Right atrium auricular region (tissue), 2 donors: ENCODE measurements around the gene NACA. TPM values are rescaled to one million over a fixed set of nuclear protein-coding genes. Genes with fewer than 3 reads are reported as not detected.

Experiments
- DNase-seq: peaks from one replicate; pipeline ENCODE4 v3.0.0-alpha.2; 2019; ENCODE audit warnings: low spot score
- H3K27ac ChIP-seq, 2 donors: fragments of 200-600 bp; sonication (generic); 1 replicate in 1 of 2; 2 replicates in 1 of 2; pipeline ENCODE4 v1.5.1; 2016 to 2019
- H3K27me3 ChIP-seq, 2 donors: fragments of 200-600 bp; sonication (generic); one replicate each; pipeline versions ENCODE4 v1.5.1 to v1.6.0; 2017 to 2019
- H3K36me3 ChIP-seq: fragments of 200-600 bp; sonication (generic); one replicate; pipeline ENCODE4 v1.5.1; 2016
- H3K4me1 ChIP-seq, 2 donors: fragments of 200-600 bp; sonication (generic); one replicate each; pipeline versions ENCODE4 v1.5.1 to v1.6.0; 2017 to 2019
- H3K4me3 ChIP-seq, 2 donors: fragments of 200-600 bp; sonication (generic); 1 replicate in 1 of 2; 2 replicates in 1 of 2; pipeline ENCODE4 v1.5.1; 2017 to 2019; ENCODE audit warnings: mild to moderate bottlenecking in 1 of 2, moderate library complexity in 1 of 2
- H3K9me3 ChIP-seq, 2 donors: fragments of 200-600 bp; sonication (generic); one replicate each; pipeline ENCODE4 v1.5.1; 2019
- total RNA-seq, 2 donors: library from RNA; depleted of rRNA; stranded (reverse); fragments of >200 nt; gene quantifications; one replicate each; pipeline ENCODE4 v1.1.0, GENCODE V29; 2016
- TF ChIP-seq, protein P1 (sequence below), 2 donors: fragments of 200-600 bp; sonication (generic); IDR thresholded peaks; one replicate each; pipeline ENCODE4 v1.5.1; 2019; ENCODE audit warnings: antibody characterized with exemption in 2 of 2

Gene NACA
- total RNA-seq, 2 donors from 2014 or later, result 529 to 636 TPM

DNA sequence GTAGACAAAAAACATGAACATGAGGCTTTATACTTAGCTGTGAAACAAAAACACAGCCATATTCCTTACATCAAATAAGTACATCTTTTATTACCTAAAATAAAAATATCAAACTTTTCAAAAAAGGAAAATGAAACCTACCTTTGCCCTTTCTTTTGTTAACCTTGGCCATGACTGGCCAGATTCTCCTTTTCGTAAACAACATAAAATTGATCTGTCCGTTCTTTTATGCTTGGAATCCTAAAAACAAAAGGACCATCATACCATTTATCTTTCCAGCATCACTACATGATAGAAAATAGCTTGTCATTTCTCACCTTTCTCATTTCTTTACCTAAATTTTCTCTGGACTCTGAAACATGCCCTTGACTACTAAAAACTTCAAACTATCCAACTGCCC lies 53.5 kb downstream of the NACA start:
- H3K4me1 ChIP-seq, result peaks cover 0 to 20% of the 10 kb centered on the region in 2 donors
- no peak overlapping the region for H3K27ac ChIP-seq

GRCh38 chr12:56670836-56671235 lies 54.3 kb downstream of the NACA start:
- no peak for DNase-seq
- Histone ChIP-seq H3K27ac (no peak overlapping the region), H3K4me1 (peaks cover 0 to 13% of the 10 kb centered on the region in 2 donors), H3K4me3 (no peak overlapping the region), H3K27me3 (no peaks in the 10 kb centered on the region), H3K36me3 (peaks cover 62% of the 10 kb centered on the region), H3K9me3 (no peaks in the 10 kb centered on the region)
- TF ChIP-seq, protein P1, sequence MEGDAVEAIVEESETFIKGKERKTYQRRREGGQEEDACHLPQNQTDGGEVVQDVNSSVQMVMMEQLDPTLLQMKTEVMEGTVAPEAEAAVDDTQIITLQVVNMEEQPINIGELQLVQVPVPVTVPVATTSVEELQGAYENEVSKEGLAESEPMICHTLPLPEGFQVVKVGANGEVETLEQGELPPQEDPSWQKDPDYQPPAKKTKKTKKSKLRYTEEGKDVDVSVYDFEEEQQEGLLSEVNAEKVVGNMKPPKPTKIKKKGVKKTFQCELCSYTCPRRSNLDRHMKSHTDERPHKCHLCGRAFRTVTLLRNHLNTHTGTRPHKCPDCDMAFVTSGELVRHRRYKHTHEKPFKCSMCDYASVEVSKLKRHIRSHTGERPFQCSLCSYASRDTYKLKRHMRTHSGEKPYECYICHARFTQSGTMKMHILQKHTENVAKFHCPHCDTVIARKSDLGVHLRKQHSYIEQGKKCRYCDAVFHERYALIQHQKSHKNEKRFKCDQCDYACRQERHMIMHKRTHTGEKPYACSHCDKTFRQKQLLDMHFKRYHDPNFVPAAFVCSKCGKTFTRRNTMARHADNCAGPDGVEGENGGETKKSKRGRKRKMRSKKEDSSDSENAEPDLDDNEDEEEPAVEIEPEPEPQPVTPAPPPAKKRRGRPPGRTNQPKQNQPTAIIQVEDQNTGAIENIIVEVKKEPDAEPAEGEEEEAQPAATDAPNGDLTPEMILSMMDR (IDR thresholded peaks at IDR 0.05), result no peak

More for the DNA sequence above, 53.5 kb downstream of the NACA start:
- no peak for DNase-seq
- no peaks in the 10 kb centered on the region for H3K27me3 ChIP-seq
- TF ChIP-seq, protein P1 (IDR thresholded peaks at IDR 0.05), result no peak
- H3K36me3 ChIP-seq, result peaks cover 54% of the 10 kb centered on the region
- no peaks in the 10 kb centered on the region for H3K9me3 ChIP-seq
- no peak overlapping the region for H3K4me3 ChIP-seq

- Histone ChIP-seq H3K4me1 (peaks cover 0 to 7% of the 10 kb centered on the region in 2 donors), H3K27ac (no peak overlapping the region), H3K4me3 (no peak overlapping the region), H3K9me3 (no peaks in the 10 kb centered on the region), H3K36me3 (peaks cover 89% of the 10 kb centered on the region), H3K27me3 (no peaks in the 10 kb centered on the region)
- TF ChIP-seq, protein P1 (IDR thresholded peaks at IDR 0.05), result no peak
- DNase-seq, result no peak
Measured at GRCh38 chr12:56668197-56668457, 57.0 kb downstream of the NACA start.

Other genes with a start within 250 kb of the NACA start
- gene GLS2, start 237.1 kb downstream of the NACA start, total RNA-seq, result 1 to 10 TPM in 1 of 2 donors, under 1 TPM in 1; 0.96 to 1.7 TPM
- gene RBMS2, start 203.5 kb downstream of the NACA start, total RNA-seq, result 10 to 100 TPM; 12.8 to 28.5 TPM
- gene BAZ2A, start 95.0 kb downstream of the NACA start, total RNA-seq, result 10 to 100 TPM; 38.6 to 42.7 TPM
- 1,000 to 10,000 TPM; 1,028 to 1,860 TPM for gene ATP5F1B, start 79.3 kb downstream of the NACA start, total RNA-seq
- 10 to 100 TPM; 69.6 to 71.1 TPM for gene PTGES3, start 37.0 kb downstream of the NACA start, total RNA-seq
- gene PRIM1, start 27.0 kb upstream of the NACA start, total RNA-seq, result 1 to 10 TPM; 2.2 to 2.6 TPM
- 1 to 10 TPM in 1 of 2 donors, under 1 TPM in 1; 0.41 to 4.8 TPM for gene HSD17B6, start 38.0 kb upstream of the NACA start, total RNA-seq
- under 1 TPM in 1 of 2 donors, not detected in 1; 0.28 TPM for gene SDR9C7, start 209.1 kb upstream of the NACA start, total RNA-seq
- under 1 TPM in 1 of 2 donors, not detected in 1; 0.16 TPM for gene RDH16, start 232.3 kb upstream of the NACA start, total RNA-seq